Measurements from ENCODE around the gene HOXA11.

HOXA11 gene

GRCh38 chr7:27186668-27187474, 1.8 kb upstream of the HOXA11 start:
- Histone ChIP-seq H3K4me3 (ENCODE audit: low read length in 2 of 2) (peak overlapping the region; percentile 83 to 87), H3K36me3 (ENCODE audit: control insufficient read depth in 2 of 2, insufficient read depth in 2 of 2, low read length in 2 of 2) (no peaks in the 10 kb centered on the region), H3K27ac (ENCODE audit: low read depth in 2 of 2, low read length in 2 of 2) (peak overlapping the region; percentile 91 to 93), H3K9ac (ENCODE audit: low read depth in 1 of 2, low read length in 2 of 2) (peak overlapping the region; percentile 94 to 96), H3K9me3 (ENCODE audit: control insufficient read depth in 2 of 2, low read length in 2 of 2) (no peaks in the 10 kb centered on the region), H3K27me3 (ENCODE audit: control insufficient read depth in 2 of 2, insufficient read depth in 2 of 2, low read length in 2 of 2) (peaks cover 11 to 30% of the 10 kb centered on the region in 2 donors), H3K4me1 (ENCODE audit: control insufficient read depth in 2 of 2, insufficient read depth in 2 of 2, low read length in 2 of 2) (peaks cover 60 to 86% of the 10 kb centered on the region in 2 donors)

- Histone ChIP-seq H3K9ac (ENCODE audit: low read depth in 1 of 2, low read length in 2 of 2) (peak overlapping the region; percentile 94 to 96), H3K36me3 (ENCODE audit: control insufficient read depth in 2 of 2, insufficient read depth in 2 of 2, low read length in 2 of 2) (no peaks in the 10 kb centered on the region), H3K9me3 (ENCODE audit: control insufficient read depth in 2 of 2, low read length in 2 of 2) (no peaks in the 10 kb centered on the region), H3K27me3 (ENCODE audit: control insufficient read depth in 2 of 2, insufficient read depth in 2 of 2, low read length in 2 of 2) (peaks cover 10 to 30% of the 10 kb centered on the region in 2 donors), H3K4me1 (ENCODE audit: control insufficient read depth in 2 of 2, insufficient read depth in 2 of 2, low read length in 2 of 2) (peaks cover 62 to 81% of the 10 kb centered on the region in 2 donors), H3K4me3 (ENCODE audit: low read length in 2 of 2) (peak overlapping the region; percentile 83 to 87), H3K27ac (ENCODE audit: low read depth in 2 of 2, low read length in 2 of 2) (peak overlapping the region; percentile 91 to 93)
Measured at GRCh38 chr7:27185854-27186667, 1.0 kb upstream of the HOXA11 start.

- Histone ChIP-seq H3K9ac (ENCODE audit: low read depth in 1 of 2, low read length in 2 of 2) (peak overlapping the region; percentile 94 to 96), H3K4me3 (ENCODE audit: low read length in 2 of 2) (peak overlapping the region; percentile 83 to 87), H3K27ac (ENCODE audit: low read depth in 2 of 2, low read length in 2 of 2) (peak overlapping the region; percentile 91 to 93), H3K27me3 (ENCODE audit: control insufficient read depth in 2 of 2, insufficient read depth in 2 of 2, low read length in 2 of 2) (peaks cover 10 to 27% of the 10 kb centered on the region in 2 donors), H3K36me3 (ENCODE audit: control insufficient read depth in 2 of 2, insufficient read depth in 2 of 2, low read length in 2 of 2) (no peaks in the 10 kb centered on the region), H3K4me1 (ENCODE audit: control insufficient read depth in 2 of 2, insufficient read depth in 2 of 2, low read length in 2 of 2) (peaks cover 57 to 76% of the 10 kb centered on the region in 2 donors), H3K9me3 (ENCODE audit: control insufficient read depth in 2 of 2, low read length in 2 of 2) (no peaks in the 10 kb centered on the region)
Measured at GRCh38 chr7:27184337-27185012, 557 bp downstream of the HOXA11 start.

- H3K9me3 ChIP-seq (ENCODE audit: control insufficient read depth in 2 of 2, low read length in 2 of 2) = no peaks in the 10 kb centered on the region
- peak overlapping the region; percentile 71 to 83 for H3K4me3 ChIP-seq (ENCODE audit: low read length in 2 of 2)
- H3K4me1 ChIP-seq (ENCODE audit: control insufficient read depth in 2 of 2, insufficient read depth in 2 of 2, low read length in 2 of 2) = peaks cover 53 to 72% of the 10 kb centered on the region in 2 donors
- peak overlapping the region; percentile 91 to 93 for H3K27ac ChIP-seq (ENCODE audit: low read depth in 2 of 2, low read length in 2 of 2)
- H3K36me3 ChIP-seq (ENCODE audit: control insufficient read depth in 2 of 2, insufficient read depth in 2 of 2, low read length in 2 of 2) = no peaks in the 10 kb centered on the region
- H3K27me3 ChIP-seq (ENCODE audit: control insufficient read depth in 2 of 2, insufficient read depth in 2 of 2, low read length in 2 of 2) = peaks cover 10 to 25% of the 10 kb centered on the region in 2 donors
- H3K9ac ChIP-seq (ENCODE audit: low read depth in 1 of 2, low read length in 2 of 2) = peak overlapping the region; percentile 80 to 96
Measured at GRCh38 chr7:27183682-27184336, 1.2 kb downstream of the HOXA11 start.

- peak overlapping the region; percentile 80 to 96 for H3K9ac ChIP-seq (ENCODE audit: low read depth in 1 of 2, low read length in 2 of 2)
- peaks cover 49 to 69% of the 10 kb centered on the region in 2 donors for H3K4me1 ChIP-seq (ENCODE audit: control insufficient read depth in 2 of 2, insufficient read depth in 2 of 2, low read length in 2 of 2)
- H3K36me3 ChIP-seq (ENCODE audit: control insufficient read depth in 2 of 2, insufficient read depth in 2 of 2, low read length in 2 of 2) = no peaks in the 10 kb centered on the region
- H3K27me3 ChIP-seq (ENCODE audit: control insufficient read depth in 2 of 2, insufficient read depth in 2 of 2, low read length in 2 of 2) = peaks cover 8 to 25% of the 10 kb centered on the region in 2 donors
- no peaks in the 10 kb centered on the region for H3K9me3 ChIP-seq (ENCODE audit: control insufficient read depth in 2 of 2, low read length in 2 of 2)
- H3K4me3 ChIP-seq (ENCODE audit: low read length in 2 of 2) = peak overlapping the region; percentile 71 to 83
- H3K27ac ChIP-seq (ENCODE audit: low read depth in 2 of 2, low read length in 2 of 2) = peak overlapping the region; percentile 91 to 93
Measured at GRCh38 chr7:27182861-27183681, 2.0 kb downstream of the HOXA11 start.

- Histone ChIP-seq H3K4me3 (ENCODE audit: low read length in 2 of 2) (peak overlapping the region; percentile 71 to 83), H3K9ac (ENCODE audit: low read depth in 1 of 2, low read length in 2 of 2) (peak overlapping the region; percentile 80 to 96), H3K27ac (ENCODE audit: low read depth in 2 of 2, low read length in 2 of 2) (peak overlapping the region; percentile 46 to 93), H3K36me3 (ENCODE audit: control insufficient read depth in 2 of 2, insufficient read depth in 2 of 2, low read length in 2 of 2) (no peaks in the 10 kb centered on the region), H3K27me3 (ENCODE audit: control insufficient read depth in 2 of 2, insufficient read depth in 2 of 2, low read length in 2 of 2) (peaks cover 5 to 20% of the 10 kb centered on the region in 2 donors), H3K9me3 (ENCODE audit: control insufficient read depth in 2 of 2, low read length in 2 of 2) (no peaks in the 10 kb centered on the region), H3K4me1 (ENCODE audit: control insufficient read depth in 2 of 2, insufficient read depth in 2 of 2, low read length in 2 of 2) (peaks cover 43 to 67% of the 10 kb centered on the region in 2 donors)
Measured at GRCh38 chr7:27182285-27182841, 2.7 kb downstream of the HOXA11 start.

GRCh38 chr7:27181795-27182275, 3.2 kb downstream of the HOXA11 start:
- no peaks in the 10 kb centered on the region for H3K9me3 ChIP-seq (ENCODE audit: control insufficient read depth in 2 of 2, low read length in 2 of 2)
- H3K36me3 ChIP-seq (ENCODE audit: control insufficient read depth in 2 of 2, insufficient read depth in 2 of 2, low read length in 2 of 2) = no peaks in the 10 kb centered on the region
- peaks cover 43 to 69% of the 10 kb centered on the region in 2 donors for H3K4me1 ChIP-seq (ENCODE audit: control insufficient read depth in 2 of 2, insufficient read depth in 2 of 2, low read length in 2 of 2)
- peaks cover 5 to 20% of the 10 kb centered on the region in 2 donors for H3K27me3 ChIP-seq (ENCODE audit: control insufficient read depth in 2 of 2, insufficient read depth in 2 of 2, low read length in 2 of 2)
- peak overlapping the region; percentile 12 to 80 for H3K9ac ChIP-seq (ENCODE audit: low read depth in 1 of 2, low read length in 2 of 2)
- peak overlapping the region; percentile 46 to 93 for H3K27ac ChIP-seq (ENCODE audit: low read depth in 2 of 2, low read length in 2 of 2)
- H3K4me3 ChIP-seq (ENCODE audit: low read length in 2 of 2) = peak overlapping the region; percentile 4 to 14

- peak overlapping the region; percentile 96 for H3K27ac ChIP-seq (ENCODE audit: low read depth in 2 of 2, low read length in 2 of 2)
- H3K27me3 ChIP-seq (ENCODE audit: control insufficient read depth in 2 of 2, insufficient read depth in 2 of 2, low read length in 2 of 2) = peaks cover 5 to 21% of the 10 kb centered on the region in 2 donors
- H3K4me1 ChIP-seq (ENCODE audit: control insufficient read depth in 2 of 2, insufficient read depth in 2 of 2, low read length in 2 of 2) = peaks cover 42 to 72% of the 10 kb centered on the region in 2 donors
- no peaks in the 10 kb centered on the region for H3K9me3 ChIP-seq (ENCODE audit: control insufficient read depth in 2 of 2, low read length in 2 of 2)
- peak overlapping the region; percentile 31 to 47 for H3K4me3 ChIP-seq (ENCODE audit: low read length in 2 of 2)
- H3K36me3 ChIP-seq (ENCODE audit: control insufficient read depth in 2 of 2, insufficient read depth in 2 of 2, low read length in 2 of 2) = no peaks in the 10 kb centered on the region
- peak overlapping the region; percentile 47 to 96 for H3K9ac ChIP-seq (ENCODE audit: low read depth in 1 of 2, low read length in 2 of 2)
Measured at GRCh38 chr7:27180431-27181420, 4.3 kb downstream of the HOXA11 start.
